ENCODE results near the gene AMIGO3.
A peak's percentile ranks its signal among the peaks of the same experiment; 100 is the strongest.
"Not testable (repeated sequence)": the region's sequence is repeated elsewhere in the genome, so short reads cannot be mapped to it uniquely, and the experiment has no call there.

The AMIGO3 gene

DNA sequence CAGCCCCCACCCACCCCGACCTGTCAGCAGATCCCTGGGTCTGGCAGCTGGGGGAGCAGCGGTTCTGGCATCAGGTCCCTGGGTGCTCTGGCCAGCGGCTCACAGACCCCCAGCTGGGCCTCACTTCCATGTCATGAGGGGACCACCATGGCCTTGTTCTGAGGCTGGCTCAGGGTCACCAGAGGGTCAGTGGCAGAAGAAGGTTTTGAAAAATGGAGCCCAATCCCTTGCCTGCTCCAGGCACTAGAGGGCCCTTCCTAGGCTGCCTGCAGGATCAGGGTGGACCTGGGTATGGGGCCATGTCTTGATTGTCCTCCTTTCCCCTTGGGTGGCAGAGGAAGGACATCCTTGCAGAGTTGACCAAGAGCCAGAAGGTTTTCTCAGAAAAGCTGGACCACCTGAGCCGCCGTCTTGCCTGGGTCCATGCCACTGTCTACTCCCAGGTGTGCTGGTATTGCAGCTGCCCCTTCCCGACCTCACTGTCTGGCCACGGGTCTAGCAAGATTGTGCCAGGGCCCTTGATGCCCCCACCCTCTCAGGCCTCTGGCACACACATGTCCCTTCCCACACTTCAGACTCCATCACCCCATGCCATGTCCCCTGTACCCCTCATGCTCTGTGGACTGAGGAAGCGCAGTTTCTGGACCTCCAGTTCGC is 12.9 kb downstream of the AMIGO3 start:
- no peak for DNase-seq

GRCh38 chr3:49705390-49705960 is 14.0 kb downstream of the AMIGO3 start:
- no peak for DNase-seq

DNA sequence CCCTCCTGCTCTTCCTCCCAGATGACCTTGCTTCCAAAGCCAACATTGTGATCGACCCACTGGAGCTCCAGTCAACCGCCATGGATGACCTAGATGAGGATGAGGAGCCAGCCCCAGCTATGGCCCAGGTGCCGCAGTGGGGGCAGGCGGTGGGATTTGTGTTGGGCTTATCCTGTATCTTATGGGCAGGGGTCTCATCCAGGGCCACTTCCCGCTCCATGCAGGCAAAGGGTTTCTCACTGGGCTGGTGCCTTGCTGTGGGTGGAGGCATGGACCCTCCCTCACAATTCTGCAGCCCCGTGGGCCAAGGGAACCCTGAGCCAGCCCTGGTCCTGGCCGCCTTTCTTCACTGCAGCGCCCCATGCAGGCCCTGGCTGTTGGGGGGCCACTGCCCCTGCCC is 14.9 kb downstream of the AMIGO3 start:
- DNase-seq = no peak

DNA sequence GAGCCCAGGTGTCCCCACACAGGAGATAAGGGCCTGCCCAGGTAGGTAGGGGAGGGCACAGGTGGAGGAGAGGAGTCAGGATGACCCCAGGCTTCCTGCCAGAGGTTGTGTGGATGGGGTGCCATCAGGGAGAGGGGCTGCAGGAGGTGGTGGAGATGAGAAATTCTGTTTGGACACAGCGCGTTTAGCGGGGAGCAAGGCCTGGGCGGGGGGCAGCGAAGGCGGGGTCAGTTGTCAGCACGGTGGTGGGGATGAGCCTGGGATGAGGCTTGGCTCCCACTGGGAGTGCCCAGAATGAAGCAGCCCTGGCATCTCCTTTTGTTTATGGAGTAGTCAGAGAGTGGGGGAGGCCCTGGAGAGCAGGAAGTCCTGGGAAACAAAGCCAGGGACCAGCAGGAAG is 15.5 kb downstream of the AMIGO3 start:
- DNase-seq = no peak

- peak; percentile 70 for DNase-seq
Measured at GRCh38 chr3:49703443-49703927, 16.0 kb downstream of the AMIGO3 start.

- DNase-seq = no peak
Measured at GRCh38 chr3:49702672-49703071, 16.8 kb downstream of the AMIGO3 start.

GRCh38 chr3:49701388-49702077 is 18.0 kb downstream of the AMIGO3 start:
- no peak for DNase-seq

DNA sequence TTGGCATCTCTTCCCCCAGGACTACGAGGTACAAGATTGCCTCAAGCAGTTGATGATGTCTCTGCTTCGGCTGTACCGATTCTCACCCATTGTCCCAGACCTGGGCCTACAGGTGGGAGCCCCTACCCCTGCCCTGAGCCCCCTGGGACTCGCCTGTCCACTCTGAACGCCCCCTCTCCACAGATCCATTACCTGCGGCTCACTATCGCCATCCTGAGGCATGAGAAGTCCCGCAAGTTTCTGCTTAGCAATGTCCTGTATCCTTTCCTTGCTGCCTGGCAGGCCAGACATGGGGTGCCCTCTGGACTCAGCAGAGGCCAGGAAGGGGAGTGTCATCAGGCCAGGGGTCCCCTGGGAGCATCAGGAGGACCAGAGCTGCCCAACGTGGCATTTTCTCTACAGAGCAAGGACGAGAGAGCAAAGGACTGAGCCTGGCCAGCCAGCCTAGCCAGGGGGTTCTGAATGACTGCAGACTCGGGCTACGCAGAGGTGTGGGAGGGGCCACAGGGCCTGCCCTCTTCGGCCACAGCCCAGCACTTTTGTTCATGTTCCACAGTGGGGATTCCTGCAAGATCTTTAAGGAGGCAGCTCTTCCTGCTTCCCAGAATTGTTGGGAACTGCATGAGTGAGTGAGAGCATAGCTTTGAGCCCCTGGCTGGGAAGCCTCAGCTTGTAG is 18.9 kb downstream of the AMIGO3 start:
- DNase-seq = no peak

DNA sequence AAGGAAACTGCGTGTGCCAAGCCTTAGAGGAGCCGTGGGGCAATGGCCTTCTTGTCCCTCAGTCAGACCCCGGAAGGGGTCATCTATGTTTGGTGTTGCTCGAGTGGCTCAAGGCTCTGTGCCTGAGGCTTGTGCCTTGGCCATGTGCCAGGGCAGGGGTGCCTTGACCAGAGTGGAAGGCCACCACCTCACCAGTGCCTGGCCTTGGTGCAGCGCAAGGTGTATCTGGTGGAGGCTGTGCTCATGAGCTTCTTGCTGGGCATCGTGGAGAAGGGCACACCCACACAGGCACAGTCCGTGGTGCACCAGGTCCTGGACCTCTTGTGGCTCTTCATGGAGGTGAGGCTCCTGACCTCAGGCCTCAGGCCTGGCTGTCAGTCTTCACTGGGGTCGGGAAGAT is 19.5 kb downstream of the AMIGO3 start:
- no peak for DNase-seq

- peak; percentile 30 for DNase-seq
Measured at GRCh38 chr3:49699281-49699979, 20.1 kb downstream of the AMIGO3 start.

DNA sequence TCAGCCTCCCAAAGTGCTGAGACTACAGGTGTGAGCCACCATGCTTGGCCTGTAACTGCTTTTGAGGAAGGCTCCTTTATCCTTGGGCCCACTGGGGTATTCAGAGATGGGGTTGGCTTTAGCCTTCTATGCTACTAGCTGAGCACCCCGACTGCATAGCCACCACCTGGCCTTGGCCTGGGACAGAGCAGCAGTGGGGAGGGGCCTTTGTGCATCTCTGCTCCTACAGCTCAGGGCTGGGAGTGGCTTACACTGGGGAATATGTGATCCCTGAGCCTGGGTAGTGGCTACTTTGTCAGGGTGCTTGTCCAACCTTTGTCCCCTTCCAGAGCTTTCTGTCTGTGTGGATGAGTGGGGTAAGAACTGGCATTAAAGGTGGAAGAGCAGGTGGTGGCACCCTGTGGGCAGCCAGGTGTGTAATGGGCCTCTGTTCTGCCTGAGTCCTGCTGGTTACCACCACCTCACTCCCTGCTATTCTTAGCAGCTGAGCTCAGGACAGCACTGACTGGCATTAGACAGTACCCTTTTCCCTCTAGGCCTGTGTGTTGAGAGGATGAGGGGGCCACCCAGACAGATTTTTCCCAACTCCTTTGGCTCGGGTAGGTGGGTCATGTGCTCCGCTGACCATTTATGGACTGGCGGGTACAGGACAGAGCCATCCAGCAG is 24.0 kb downstream of the AMIGO3 start:
- not testable (repeated sequence) for DNase-seq

GRCh38 chr3:49694409-49695070 is 24.9 kb downstream of the AMIGO3 start:
- not testable (repeated sequence) for DNase-seq

DNA sequence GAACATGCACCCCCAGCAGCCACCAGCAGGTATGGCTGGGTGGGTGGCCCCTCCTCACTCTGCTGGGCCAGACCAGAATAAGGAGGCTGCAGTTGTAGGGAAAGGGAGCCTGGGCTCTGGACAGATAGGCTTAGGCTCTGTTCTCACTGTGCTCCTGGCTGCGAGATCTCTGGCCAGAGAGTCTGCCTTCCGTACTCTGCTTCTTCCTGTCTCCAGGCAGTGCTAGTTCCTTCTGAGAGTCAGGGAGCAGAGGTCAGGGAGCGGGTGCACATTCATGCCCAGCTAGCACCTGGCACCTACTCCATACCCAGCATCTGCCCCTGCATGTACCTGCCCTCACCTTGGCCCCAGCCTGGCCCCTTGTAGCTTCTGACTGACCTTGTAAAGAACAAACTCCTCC is 28.0 kb downstream of the AMIGO3 start:
- not testable (repeated sequence) for DNase-seq

DNA sequence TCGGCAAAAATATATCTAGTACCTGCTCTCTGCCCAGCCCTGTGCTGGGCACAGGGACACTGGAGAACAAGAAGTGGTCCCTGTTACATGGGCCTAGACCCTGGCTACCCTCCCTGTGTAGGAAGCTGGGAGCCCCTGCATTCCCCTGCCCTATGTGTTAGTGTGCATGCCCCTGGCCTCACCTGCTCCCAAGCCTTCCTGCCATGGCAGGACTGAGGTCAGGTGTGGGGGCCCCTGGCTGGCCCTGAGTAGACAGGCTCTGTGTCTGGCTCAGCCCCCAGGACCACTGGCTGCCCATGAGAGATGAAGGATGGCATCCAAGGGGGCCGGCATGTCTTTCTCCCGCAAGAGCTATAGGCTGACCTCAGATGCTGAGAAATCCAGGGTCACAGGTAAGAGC is 28.6 kb downstream of the AMIGO3 start:
- DNase-seq = not testable (repeated sequence)

GRCh38 chr3:49689908-49690624 is 29.4 kb downstream of the AMIGO3 start:
- DNase-seq = not testable (repeated sequence)

- DNase-seq = peak; percentile 87
Measured at GRCh38 chr3:49689046-49689907, 30.2 kb downstream of the AMIGO3 start, which contains the start of the genes MST1 and RNF123. MST1 (minus strand) TSS chr3:49689474; CDS start chr3:49688691, 783 bp downstream. RNF123 (plus strand) TSS chr3:49689557; CDS start chr3:49691166, 1,609 bp downstream.

DNA sequence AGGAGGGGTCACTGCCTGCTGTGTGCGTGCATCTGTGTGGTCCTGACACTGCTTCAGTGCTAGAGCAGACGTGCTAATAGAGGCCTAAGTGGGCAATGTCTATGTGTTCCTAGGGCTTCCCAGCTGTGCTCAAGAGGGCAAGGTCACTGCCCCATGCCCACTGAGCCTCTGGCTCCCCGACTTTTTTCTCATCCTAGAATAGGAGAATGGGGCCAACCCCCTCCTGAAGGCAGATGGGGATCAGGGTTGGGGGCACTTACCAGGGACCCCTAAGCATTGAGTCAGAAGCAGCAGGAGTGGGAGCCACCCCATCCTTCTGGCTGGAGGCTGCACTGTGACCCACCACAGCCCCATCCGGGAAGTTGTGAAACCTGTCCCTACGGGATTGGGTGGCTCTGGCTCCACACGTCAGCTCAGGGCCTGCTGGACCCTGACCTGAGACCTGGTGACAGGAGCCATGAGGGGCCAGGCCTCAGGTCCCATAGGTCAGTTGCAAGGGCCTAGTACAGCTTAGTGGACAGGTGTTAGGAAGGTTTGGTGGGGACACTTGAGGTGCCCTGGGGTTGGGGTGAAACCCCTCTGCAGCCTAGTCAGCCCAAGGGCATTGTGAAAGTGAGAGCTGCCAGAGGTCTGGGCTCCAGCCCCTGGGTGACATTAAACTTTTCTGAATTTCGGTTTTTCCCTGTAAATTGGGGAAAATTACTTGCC is 31.0 kb downstream of the AMIGO3 start:
- not testable (repeated sequence) for DNase-seq

GRCh38 chr3:49687424-49687795 is 32.1 kb downstream of the AMIGO3 start:
- DNase-seq = not testable (repeated sequence)

- DNase-seq = peak; percentile 66
Measured at GRCh38 chr3:49686769-49687423, 32.6 kb downstream of the AMIGO3 start.
